Left cardiac atrium (tissue), 4 donors: ENCODE data around the gene PBXIP1. TPM values are rescaled to one million over a fixed set of nuclear protein-coding genes. Genes with fewer than 3 reads are reported as not detected.

Experiments used
- ATAC-seq, 2 donors: fragments of 200-7000 bp; cut with Tn5 transposase; one replicate each; pipeline ENCODE4 v1.9.1; 2020; ENCODE audit warnings: mild to moderate bottlenecking in 2 of 2, moderate library complexity in 2 of 2
- DNase-seq: peaks from one replicate; pipeline ENCODE4 v3.0.0-alpha.2; 2020
- intact Hi-C, 2 donors: fragments of 100-400 bp; cut with DNase I; formaldehyde crosslinking; loops; one replicate each; pipeline versions ENCODE4 v1.14.1 to v1.15.1; 2022 to 2023
- total RNA-seq, 2 donors: library from RNA; stranded (reverse); fragmentation: NEBNext Ultra II Directional; extraction: Animal tissue kit (Norgen Biotek cat#: 25700); gene quantifications; one replicate each; pipeline ENCODE4 v1.2.1, GENCODE V29; 2021
- donor health status: DM: no; HTN: yes; CAD: no.
- donor health status: DM: no; HTN: yes; CAD: no; lungs with severe emphysema.
- donor health status: DM: yes; HTN: yes; CAD: no.
- donor health status: Dilated cardiomyopathy.

The PBXIP1 gene
- total RNA-seq, 2 donors from 2014 or later = 58.8 to 69.7 TPM

GRCh38 chr1:154962156-154962749 is 6.4 kb upstream of the PBXIP1 start:
- no peak for DNase-seq
- intact Hi-C loops = loop anchor here in 1 of 2 donors (5.0 kb wide), 2 partner anchors 50 to 100 kb away; partner anchors contain the start of gene EFNA4
- ATAC-seq = peak; percentile 11 to 24

- peak; percentile 87 for DNase-seq
- intact Hi-C loops = loop anchor here in 1 of 2 donors (5.0 kb wide), 2 partner anchors 51 to 101 kb away; partner anchors contain the start of gene EFNA4
- peak; percentile 89 to 90 for ATAC-seq
These were observed 5.6 kb upstream of the PBXIP1 start, which contains the start of gene PYGO2 for GRCh38 chr1:154961207-154962155. PYGO2 (minus strand) TSS chr1:154961782; CDS start chr1:154961576, 206 bp downstream.

- ATAC-seq (no peak), DNase-seq (no peak)
- intact Hi-C loops = loop anchor here in 1 of 2 donors (5.0 kb wide), 2 partner anchors 52 to 102 kb away; partner anchors contain the start of gene EFNA4
These were observed 4.7 kb upstream of the PBXIP1 start for GRCh38 chr1:154960446-154961136.

- ATAC-seq (no peak), DNase-seq (no peak)
- intact Hi-C loops = no loop called here
These were observed 3.5 kb upstream of the PBXIP1 start for GRCh38 chr1:154959426-154959780.

- DNase-seq (no peak), ATAC-seq (no peak)
- intact Hi-C loops = no loop called here
These were observed 3.0 kb upstream of the PBXIP1 start for GRCh38 chr1:154958681-154959425.

GRCh38 chr1:154958036-154958435 is 2.1 kb upstream of the PBXIP1 start:
- DNase-seq = no peak
- ATAC-seq = no peak
- intact Hi-C loops = no loop called here

- intact Hi-C loops = no loop called here
- ATAC-seq = no peak
- no peak for DNase-seq
These were observed 1.3 kb upstream of the PBXIP1 start for GRCh38 chr1:154957091-154957657.

GRCh38 chr1:154956544-154956941 is 644 bp upstream of the PBXIP1 start:
- intact Hi-C loops = no loop called here
- DNase-seq (peak; percentile 50), ATAC-seq (peak; percentile 7 to 28)

GRCh38 chr1:154955039-154955717 is 721 bp downstream of the PBXIP1 start:
- DNase-seq (peak; percentile 49), ATAC-seq (peak; percentile 22 to 31)
- intact Hi-C loops = no loop called here

GRCh38 chr1:154954541-154954940 is 1.4 kb downstream of the PBXIP1 start:
- no peak for ATAC-seq
- DNase-seq = no peak
- intact Hi-C loops = no loop called here

GRCh38 chr1:154953611-154954038 is 2.3 kb downstream of the PBXIP1 start:
- intact Hi-C loops = no loop called here
- DNase-seq (no peak), ATAC-seq (no peak)

- intact Hi-C loops = no loop called here
- DNase-seq = no peak
These were observed 3.2 kb downstream of the PBXIP1 start for GRCh38 chr1:154952664-154953063.

GRCh38 chr1:154951901-154952657 is 3.8 kb downstream of the PBXIP1 start:
- DNase-seq (no peak), ATAC-seq (no peak)
- intact Hi-C loops = no loop called here

More at GRCh38 chr1:154952664-154953063, 3.2 kb downstream of the PBXIP1 start:
- no peak for ATAC-seq

GRCh38 chr1:154948079-154948478 is 7.8 kb downstream of the PBXIP1 start:
- intact Hi-C loops = no loop called here
- DNase-seq (no peak), ATAC-seq (no peak)

GRCh38 chr1:154945962-154946850 is 9.7 kb downstream of the PBXIP1 start:
- DNase-seq (no peak), ATAC-seq (no peak)
- intact Hi-C loops = loop anchor here in 1 of 2 donors (2.0 kb wide), 1 partner anchor 39 kb away; no protein-coding TSS in a partner anchor
